WTC11 (cell line): ENCODE results near the gene CPN1.

Experiments used
- CTCF ChIP-seq: fragments of 200-600 bp; IDR thresholded peaks from 2 replicates; pipeline ENCODE4 v1.8.0; 2022; ENCODE audit warnings: antibody characterized with exemption
- HMGXB4 ChIP-seq: sonication (generic); formaldehyde crosslinking; IDR thresholded peaks from 2 replicates; pipeline ENCODE4 v1.8.1; 2023; ENCODE audit warnings: mild to moderate bottlenecking, moderate library complexity, missing genetic modification reagents

- peak; percentile 97 for TF ChIP-seq CTCF
- 0 out of 2 replicates have a peak, but pooled peaks have one; percentile 47 for TF ChIP-seq HMGXB4 (CRISPR knock-in tag)
Measured at GRCh38 chr10:100046021-100046486, 35.6 kb downstream of the CPN1 start.
